Left cardiac atrium (tissue), 4 donors: ENCODE measurements around the gene TBC1D9B. TPM values are rescaled to one million over a fixed set of nuclear protein-coding genes. Genes with fewer than 3 reads are reported as not detected.

ENCODE experiments used
- ATAC-seq, 2 donors: fragments of 200-7000 bp; cut with Tn5 transposase; one replicate each; pipeline ENCODE4 v1.9.1; 2020; ENCODE audit warnings: mild to moderate bottlenecking in 2 of 2, moderate library complexity in 2 of 2
- DNase-seq: peaks from one replicate; pipeline ENCODE4 v3.0.0-alpha.2; 2020
- intact Hi-C, 2 donors: fragments of 100-400 bp; cut with DNase I; formaldehyde crosslinking; loops; one replicate each; pipeline versions ENCODE4 v1.14.1 to v1.15.1; 2022 to 2023
- long read RNA-seq: library from polyadenylated mRNA; unstranded; transcript quantifications from one replicate; pipeline ENCODE4 v2.0.0, GENCODE V29; 2021
- total RNA-seq, 2 donors: library from RNA; stranded (reverse); fragmentation: NEBNext Ultra II Directional; extraction: Animal tissue kit (Norgen Biotek cat#: 25700); gene quantifications; one replicate each; pipeline ENCODE4 v1.2.1, GENCODE V29; 2021
- donor health status: DM: no; HTN: yes; CAD: no.
- donor health status: DM: no; HTN: yes; CAD: no; lungs with severe emphysema.
- donor health status: DM: yes; HTN: yes; CAD: no.
- donor health status: Dilated cardiomyopathy.

Gene TBC1D9B
- total RNA-seq = 10 to 100 TPM; 43.5 to 53.5 TPM
- long read RNA-seq, full-length matches to known transcripts = 46 of 88 reads
- long read RNA-seq, partial matches to known transcripts = 26 of 88 reads
- long read RNA-seq, other reads (novel, unspliced or antisense) = 16 of 88 reads

DNA sequence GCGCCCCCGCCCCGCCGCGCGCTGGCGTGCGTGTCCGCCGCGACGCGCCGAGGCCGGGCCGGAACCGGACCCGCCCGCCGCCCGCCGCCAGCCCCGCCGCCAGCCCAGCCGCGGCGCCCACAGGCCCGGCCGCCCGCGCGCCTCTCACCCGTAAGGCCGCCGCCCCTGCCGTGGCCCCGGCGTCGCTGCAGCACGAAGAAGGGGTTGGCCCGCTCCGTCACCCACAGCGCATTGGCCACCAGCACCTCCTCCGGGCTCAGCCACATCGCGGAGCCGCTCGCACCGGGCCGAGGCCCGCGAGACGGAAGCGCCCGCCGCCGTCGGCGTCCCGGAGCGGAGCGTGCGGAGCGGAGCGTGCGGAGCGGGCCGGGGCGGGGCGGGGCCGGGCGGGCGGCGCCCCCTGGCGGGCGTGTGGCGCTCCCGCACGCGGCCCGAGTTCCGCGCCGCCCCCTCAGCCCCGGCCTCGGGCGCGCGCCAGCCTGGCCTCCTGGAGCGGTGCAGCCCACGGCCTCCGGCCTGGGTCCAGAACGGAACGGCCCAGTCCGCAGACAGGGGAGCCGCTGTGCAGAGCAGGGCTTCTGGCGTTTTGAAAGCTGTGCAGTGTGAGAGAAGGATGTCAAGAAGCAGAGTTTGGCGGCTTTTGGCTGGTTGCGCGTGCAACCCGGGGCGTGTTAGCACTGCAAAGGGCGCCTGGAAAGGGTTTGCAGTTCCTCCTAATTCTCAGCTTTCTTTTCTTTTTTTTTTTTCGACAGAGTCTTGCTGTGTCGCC, at the start of gene TBC1D9B:
Gene TBC1D9B, minus strand, starts transcription at position 342 of the 769 bp plus-strand sequence. Its CDS starts 76 bp downstream, at position 266.
- intact Hi-C loops = loop anchor here in 1 of 2 donors (5.0 kb wide), 2 partner anchors 105 to 165 kb away; partner anchors contain the start of gene RNF130
- peak; percentile 75 for DNase-seq
- ATAC-seq = peak; percentile 89 to 95

DNA sequence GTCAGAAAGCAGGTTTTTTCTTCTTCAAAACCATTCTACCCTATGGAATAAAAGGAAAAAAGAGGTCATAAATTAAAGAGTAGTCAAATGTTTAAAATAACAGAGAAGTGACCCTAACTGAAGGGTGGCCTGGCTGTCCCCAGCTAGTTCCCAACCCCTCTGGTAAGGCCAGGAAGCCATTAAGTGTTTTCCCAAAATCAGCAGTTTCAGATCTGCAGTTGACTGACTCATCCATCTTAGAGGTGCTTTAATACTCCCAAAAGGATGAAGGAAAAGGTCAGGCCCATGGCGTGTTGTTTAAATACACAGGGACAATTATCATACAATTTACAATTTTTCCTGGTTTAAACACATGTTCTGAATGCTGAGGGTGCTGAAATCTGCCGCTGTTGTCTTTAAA, 47.9 kb upstream of the TBC1D9B start:
- ATAC-seq (no peak), DNase-seq (no peak)
- intact Hi-C loops = no loop called here

DNA sequence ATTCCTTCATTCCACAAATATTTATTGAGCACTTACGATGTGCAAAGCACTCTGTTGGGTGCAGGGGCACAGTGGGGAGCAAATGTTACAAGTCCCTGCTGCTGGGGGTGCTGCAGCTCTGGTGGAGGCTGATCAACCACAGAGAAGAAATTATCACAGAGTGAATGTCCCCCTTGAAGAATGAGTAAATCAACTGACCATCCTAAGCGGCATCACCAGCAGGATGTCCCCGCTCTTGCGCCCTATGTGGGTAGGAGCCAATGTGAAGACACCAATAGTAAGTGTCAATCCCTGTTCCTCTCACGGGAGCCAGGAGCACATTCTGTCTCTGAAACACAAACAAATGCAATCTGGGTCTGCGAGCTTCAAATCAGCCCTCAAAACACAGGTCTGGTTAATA, 47.4 kb upstream of the TBC1D9B start:
- intact Hi-C loops = no loop called here
- ATAC-seq (no peak), DNase-seq (no peak)

DNA sequence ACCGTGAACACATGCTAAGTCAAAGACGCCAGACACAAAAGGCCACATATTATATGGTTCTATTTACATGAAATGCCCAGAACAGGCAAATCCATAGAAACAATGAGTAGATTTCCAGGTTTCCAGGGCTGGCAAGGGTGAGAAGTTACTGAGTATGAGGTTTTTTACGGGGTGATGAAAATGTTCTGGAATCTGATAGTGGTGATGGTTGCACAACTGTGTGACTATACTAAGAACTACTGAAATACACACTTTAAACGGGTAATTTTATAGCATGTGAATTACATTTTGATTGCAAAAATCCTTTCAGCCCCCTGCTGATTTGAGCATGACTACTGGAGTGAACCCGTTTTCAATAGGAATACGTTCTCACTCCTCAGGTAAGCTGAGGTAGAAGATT, 46.7 kb upstream of the TBC1D9B start:
- intact Hi-C loops = no loop called here
- no peak for DNase-seq
- ATAC-seq = no peak

DNA sequence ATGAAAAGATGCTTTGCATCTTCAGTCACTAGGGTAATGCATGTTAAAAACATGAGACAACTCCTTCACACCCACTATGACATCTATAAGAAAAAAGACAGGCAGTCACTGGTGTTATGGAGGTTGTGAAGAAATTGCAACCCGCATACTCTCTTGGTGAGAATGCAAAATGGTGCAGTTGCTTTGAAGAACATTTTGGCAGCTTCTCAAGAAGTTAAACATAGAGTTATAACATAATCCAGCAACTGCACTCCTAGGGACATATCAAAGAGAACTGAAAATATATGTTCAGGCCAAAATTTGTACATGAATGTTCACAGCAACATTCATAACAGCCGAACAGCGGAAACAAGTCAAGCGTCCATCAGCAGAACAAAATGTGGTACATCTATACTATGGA, 46.3 kb upstream of the TBC1D9B start:
- intact Hi-C loops = no loop called here
- ATAC-seq (no peak), DNase-seq (no peak)

DNA sequence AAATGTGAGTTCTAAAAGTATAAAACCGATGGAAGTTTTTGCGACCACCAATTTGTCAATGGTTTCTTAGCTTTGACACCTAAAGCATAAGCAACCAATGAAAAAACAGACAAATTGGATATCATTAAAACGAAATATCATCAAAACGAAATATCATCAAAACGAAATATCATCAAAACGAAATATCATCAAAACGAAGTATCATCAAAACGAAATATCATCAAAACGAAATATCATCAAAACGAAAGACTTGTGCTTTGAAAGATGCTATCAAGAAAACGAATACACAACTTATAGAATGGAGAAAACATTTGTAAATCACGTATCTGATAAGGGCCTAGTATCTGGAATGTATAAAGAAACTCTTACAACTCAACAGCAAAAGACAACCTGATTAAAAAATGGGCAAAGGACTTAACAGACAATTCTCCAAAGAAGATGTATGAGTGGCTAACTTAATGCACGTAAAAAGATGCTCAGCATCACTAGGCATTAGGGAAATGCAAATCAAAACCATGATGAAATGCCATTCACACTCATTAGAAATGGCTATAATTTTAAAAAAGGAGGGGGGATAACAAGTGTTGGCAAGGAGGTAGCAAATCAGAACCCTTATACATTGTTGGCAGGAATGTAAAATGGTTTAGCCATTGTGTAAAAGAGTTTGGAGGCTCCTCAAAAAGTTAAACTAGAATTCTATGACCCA, 29.4 kb upstream of the TBC1D9B start:
- intact Hi-C loops = no loop called here
- no peak for ATAC-seq

DNA sequence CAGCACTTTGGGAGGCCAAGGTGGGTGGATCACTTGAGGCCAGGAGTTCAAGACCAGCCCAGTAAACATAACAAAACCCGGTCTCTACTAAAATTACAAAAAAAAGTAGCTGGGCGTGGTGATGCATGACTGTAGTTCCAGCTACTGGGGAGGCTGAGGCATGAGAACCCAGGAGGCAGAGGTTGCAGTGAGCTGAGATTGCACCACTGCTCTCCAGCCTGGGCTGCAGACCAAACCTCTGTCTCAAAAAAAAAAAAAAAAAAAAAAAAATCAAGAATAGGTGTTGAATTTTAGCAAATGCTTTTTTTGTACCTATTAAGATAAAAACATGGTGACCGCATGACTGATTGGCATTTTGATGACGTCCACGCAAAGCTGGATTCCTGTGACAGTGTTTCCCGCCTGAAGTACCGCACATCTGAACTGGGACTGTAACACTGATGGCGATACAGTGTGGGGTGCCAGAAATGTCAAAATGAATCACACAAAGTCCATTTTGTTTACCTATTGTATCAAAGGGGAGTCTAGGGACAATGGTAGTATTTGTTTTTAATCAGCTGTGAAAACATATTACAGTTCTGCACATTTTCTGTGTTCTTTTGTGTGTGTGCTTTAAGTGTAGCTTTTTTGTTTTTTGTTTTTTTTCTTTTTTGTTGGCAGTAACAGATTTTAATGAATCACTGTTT, 23.2 kb upstream of the TBC1D9B start:
- ATAC-seq (no peak), DNase-seq (no peak)
- intact Hi-C loops = no loop called here

More for the DNA sequence above, 29.4 kb upstream of the TBC1D9B start:
- DNase-seq = no peak

DNA sequence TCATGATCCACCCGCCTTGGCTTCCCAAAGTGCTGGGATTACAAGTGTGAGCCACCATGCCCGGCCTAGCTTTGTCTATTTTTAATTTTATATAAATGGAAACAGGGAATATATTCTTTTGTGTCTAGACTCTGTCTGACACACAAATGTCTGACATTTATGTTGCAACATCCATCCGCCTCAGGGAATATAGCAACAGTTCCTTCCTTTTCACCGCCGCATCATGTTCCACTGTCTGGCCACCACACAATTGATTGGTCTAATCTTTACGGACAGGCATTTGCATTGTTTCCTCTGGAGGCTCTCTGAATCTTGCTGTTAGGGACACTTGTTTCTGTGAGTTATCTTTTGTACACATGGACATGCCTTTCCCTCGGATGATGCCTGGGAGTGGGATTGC, 20.1 kb upstream of the TBC1D9B start:
- ATAC-seq (no peak), DNase-seq (no peak)
- intact Hi-C loops = no loop called here

DNA sequence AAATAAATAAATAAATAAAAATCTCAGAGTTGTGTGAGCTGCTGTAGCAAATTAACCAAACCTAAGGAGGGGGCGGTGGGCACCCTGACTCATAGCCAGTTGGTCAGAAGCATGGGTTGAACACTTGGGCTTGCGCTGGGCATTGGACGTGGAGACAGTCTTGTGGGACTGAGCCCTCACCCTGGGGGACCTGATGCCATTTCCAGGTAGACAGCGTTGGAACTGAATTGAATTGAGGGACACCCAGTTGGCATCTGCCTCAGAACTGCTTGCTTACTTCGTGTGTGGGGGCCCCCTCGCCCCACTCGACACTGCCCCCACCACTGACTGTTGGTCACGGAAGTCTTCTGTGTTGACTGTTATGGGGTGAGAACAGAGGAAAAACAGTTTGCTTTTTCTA, 19.0 kb upstream of the TBC1D9B start:
- no peak for DNase-seq
- ATAC-seq = no peak
- intact Hi-C loops = no loop called here

DNA sequence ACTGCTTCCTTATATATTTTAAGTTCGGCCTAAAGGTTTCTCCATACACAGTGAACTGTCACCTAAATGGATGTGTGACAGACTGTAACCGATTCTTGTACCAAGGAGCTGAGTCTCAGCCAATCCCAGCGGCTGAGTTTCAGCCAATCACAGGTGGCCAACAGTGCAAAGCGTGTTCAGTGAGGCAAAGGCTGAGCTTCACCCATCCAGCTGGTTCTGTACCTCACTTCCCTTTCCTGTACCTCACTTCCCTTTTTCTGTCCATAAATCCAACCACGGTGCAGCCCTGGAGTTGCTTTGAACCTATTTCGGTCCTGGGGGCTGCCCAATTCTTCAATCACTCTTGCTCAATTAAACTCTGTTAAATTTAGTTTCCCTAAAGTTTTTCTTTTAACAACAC, 15.7 kb upstream of the TBC1D9B start:
- DNase-seq (no peak), ATAC-seq (no peak)
- intact Hi-C loops = no loop called here

DNA sequence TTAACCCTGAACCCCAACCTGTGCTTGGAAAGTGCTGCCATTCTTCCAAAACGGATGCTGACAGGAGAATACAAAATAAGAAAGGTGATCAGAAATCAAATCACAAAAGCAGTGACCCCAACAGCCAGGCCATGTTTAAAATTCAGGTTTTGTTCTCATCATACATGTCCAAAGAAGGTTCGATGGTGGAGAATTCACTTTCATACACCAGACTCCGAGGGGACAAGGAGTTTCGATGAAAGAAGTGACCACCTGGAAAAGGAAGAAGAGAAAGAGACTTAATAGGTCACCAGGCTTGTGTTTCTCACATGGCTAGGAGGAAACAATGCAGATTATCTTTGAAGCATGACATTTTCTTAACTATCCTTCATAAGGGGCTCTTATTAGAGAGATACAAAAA, 12.5 kb upstream of the TBC1D9B start:
- ATAC-seq = no peak
- intact Hi-C loops = no loop called here
- no peak for DNase-seq

DNA sequence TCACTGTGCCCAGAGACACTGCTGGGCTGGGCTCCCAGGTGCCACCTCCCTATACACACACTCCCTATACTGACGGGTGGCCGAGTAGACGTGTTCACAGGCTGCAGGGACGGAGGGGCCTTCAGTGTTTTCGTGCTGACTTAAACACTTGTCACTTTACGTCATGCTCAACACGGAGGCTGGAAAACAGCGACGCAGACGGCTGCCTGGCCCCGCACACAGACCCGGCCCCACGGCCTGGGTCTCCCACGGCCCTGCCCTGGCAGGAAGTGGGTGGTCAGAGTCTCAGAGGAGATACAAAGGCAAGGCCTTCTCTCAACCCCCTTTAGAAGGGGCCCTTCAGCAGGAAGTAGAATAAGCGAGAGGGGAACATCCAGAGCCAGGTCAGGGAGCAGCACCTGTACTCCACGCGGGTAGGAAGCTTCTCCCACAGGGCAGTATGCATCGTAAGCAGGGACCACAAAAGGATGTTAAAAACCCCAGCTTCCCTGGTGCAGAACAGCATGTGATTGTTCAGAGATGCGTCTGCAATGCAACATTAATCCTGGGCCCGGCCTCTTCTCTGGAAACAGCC, 11.9 kb upstream of the TBC1D9B start:
- intact Hi-C loops = no loop called here
- ATAC-seq (no peak), DNase-seq (no peak)

DNA sequence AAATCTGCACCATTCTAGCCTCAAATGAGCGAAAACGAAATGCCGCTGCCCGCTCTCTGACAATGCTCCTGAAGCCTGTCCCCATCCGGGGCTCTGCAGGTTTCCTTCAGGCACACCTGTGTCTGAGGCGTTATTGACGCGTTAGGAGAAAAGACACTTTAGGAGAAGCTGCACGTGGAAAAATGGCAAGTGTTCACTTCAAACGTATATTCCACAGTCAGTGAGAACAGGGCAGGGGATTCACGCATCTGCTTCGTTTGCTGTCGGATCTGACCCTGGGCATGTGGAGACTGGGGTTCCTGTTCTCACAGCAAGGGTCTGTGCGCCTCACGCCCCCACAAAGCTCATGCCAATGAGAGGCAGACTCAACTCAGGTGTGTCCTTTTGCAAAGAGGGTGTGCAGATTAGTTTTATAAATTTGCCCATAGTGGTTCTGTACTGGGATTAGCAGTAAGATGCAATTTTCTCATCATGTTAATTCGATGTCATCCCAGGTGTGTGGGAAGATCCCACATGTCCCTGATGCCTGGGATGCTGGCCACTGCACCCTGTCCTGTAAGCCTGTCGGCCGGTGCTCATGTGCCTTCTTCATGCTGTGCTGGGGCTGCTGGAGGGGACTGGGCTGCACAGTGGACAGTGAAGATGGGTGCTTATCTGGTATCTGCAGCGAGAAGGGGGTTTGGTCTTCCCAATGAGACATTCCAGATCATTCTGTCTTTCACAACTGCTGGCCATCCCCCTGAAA, 11.2 kb upstream of the TBC1D9B start:
- ATAC-seq (no peak), DNase-seq (no peak)
- intact Hi-C loops = no loop called here

DNA sequence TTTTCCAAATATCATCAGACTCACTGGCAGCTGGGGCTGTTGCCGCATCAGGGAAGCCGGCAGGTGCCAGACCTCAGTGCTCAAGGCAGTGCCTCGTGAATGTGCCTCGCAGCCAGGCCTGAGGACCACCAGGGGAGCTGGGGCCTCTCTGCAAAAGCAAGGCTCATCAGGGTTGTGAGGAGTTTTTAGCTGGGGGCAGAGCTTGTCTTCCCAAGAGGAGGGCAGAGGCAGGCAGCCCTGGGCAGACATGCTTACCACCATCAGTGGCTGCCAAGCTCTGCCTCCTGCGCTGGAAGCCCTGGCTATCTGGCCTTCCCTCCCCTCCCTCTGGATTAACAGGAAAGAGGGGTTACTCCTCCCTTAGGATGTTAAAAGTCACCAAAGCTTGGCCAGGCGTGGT, 8.8 kb upstream of the TBC1D9B start:
- DNase-seq (no peak), ATAC-seq (no peak)
- intact Hi-C loops = no loop called here

DNA sequence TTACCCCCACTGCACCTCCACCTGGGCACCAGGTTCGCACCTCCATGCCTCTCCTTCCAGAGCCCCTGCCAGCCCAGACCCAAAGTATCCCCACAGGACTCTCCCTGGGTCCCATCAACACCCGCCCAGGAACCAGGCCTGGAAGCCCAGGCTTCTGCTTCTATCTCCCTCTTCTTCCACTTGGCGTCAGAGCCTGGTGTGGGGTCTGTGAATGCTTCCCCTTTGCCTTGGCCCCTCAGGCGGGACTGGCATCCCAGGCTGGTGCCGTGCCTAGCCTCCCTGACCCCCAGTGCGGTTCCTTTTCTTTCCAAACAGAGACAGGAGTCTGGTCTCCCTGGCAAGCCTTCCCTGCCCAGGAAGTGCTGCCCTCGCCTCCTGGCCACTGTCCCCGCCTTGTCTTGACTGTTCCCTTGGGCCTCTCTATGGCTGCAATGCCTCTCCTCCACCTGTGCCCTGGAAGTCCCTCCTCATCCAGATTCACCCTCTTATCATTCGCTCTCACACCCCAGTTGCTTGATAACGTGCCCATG, 7.8 kb upstream of the TBC1D9B start:
- DNase-seq = no peak
- intact Hi-C loops = no loop called here
- ATAC-seq = no peak

DNA sequence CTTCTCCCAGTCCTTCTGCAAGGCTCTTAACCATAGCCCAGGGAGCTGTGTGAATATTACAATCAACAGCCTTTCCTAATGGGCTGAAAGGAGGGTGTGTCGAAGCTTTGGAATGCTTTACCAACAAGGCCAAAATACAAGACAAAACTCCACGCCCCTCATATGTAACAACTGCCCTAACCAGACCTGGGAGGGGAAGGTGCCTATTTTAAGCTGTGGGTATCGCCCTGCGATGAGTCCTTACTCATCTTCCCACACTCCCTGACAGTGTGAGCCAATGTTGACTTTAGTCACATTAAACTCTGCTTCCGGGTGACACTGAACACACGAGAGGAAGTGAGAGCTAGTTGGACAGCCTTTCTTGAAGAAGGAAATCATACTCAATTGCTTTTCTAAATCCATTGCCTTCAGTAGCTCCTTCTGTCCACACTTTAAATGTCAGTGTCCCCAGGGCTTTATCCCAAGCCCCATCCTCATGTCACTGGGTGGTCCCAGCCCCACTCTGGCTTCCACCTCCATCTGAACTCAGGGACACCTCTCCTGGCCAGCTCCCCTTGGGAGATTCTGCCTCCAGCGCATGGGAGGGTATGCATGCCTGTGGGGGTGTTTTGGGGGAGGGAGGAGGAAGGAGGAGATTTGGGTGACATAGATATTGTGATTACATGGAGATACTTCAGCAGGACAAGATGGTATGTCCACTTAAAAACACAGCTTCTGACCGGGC, 6.5 kb upstream of the TBC1D9B start:
- intact Hi-C loops = no loop called here
- ATAC-seq (peak; percentile 47 to 81), DNase-seq (no peak)

DNA sequence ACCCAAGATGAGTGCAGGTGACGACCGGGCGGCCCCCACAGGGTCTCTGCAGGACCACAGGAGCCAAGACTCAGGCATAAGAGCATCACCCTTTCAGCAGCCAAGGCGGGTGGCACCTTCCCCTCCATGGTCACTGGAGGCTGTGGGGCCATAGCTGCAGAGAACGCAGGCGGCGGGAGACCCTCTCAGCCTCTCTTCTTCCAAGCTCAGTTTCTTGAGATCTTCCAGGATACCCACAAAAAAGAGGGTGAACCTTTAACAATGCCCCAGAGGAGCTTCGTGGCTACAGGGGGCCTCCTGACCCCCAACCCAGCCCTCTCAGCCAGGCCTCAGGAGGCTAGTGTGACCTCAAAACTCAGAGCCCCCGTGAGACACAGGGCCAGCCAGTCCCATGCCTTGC, 5.8 kb upstream of the TBC1D9B start:
- no peak for DNase-seq
- no peak for ATAC-seq

DNA sequence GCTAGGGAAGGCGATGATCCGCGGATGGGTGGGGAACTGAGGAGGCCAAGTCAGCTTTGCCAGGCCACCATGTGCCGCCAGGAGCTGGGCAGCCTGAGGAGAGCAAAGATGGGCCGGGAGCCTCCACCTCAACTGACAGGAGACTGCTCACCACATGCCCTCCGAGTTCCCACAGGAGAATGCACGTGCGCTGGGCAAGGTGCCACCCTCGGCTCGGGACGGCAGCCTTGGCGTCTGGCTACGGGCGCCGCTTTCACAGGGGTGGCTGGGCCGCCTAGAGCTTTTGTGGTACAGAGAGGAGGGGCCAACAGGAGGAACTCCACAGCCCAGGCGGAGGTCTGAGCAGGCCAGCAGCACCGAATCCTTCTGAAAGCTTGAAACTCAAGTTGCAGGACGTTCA, 5.3 kb upstream of the TBC1D9B start:
- DNase-seq (no peak), ATAC-seq (peak in 1 of 2 donors; percentile 9)
- intact Hi-C loops = no loop called here

More for the DNA sequence above, 5.8 kb upstream of the TBC1D9B start:
- intact Hi-C loops = no loop called here
